Measurements from ENCODE around the gene SURF4. TPM values are rescaled to one million over a fixed set of nuclear protein-coding genes. Genes with fewer than 3 reads are reported as not detected.
"Not testable (repeated sequence)": the region's sequence is repeated elsewhere in the genome, so short reads cannot be mapped to it uniquely, and the experiment has no call there.

Gene SURF4
- polyA plus RNA-seq, 2 donors, result 39.7 to 64.7 TPM

DNA sequence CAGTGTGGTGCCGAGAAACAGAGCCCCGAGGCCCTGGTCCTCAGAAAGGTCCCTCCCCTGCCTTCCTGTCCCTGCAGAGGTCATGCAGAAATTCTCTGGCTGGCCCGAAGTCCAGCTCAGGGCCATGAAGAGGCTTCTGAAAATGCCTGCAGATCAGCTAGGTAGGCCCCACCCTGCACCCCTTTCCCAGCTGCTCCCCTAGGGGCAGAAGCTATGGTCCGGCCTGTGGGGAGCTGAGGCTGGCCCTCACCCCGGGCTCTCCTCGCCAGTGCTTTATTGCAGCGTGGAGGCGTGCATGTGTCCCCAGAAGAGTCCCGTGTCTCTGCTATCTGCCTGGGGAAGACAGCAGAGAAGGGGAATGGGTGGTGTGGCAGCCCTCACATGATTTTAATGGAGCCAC lies 22.0 kb upstream of the SURF4 start:
- Histone ChIP-seq H3K9me3 (ENCODE audit: control insufficient read depth in 2 of 2, insufficient read depth in 1 of 2, low read depth in 1 of 2, low read length in 1 of 2) (peaks cover 0 to 3% of the 10 kb centered on the region in 2 donors), H3K4me3 (ENCODE audit: low read depth in 1 of 2, low read length in 2 of 2) (no peak overlapping the region), H3K27me3 (ENCODE audit: control insufficient read depth in 1 of 2, insufficient read depth in 2 of 2, low read length in 2 of 2) (no peaks in the 10 kb centered on the region), H3K4me1 (ENCODE audit: control insufficient read depth in 2 of 2, insufficient read depth in 2 of 2, low read length in 1 of 2) (peaks cover 0 to 5% of the 10 kb centered on the region in 2 donors), H3K27ac (ENCODE audit: low read depth in 2 of 2, low read length in 1 of 2) (no peak overlapping the region), H3K36me3 (ENCODE audit: control insufficient read depth in 2 of 2, insufficient read depth in 2 of 2, low read length in 1 of 2) (peaks cover 0 to 10% of the 10 kb centered on the region in 2 donors)
- 56 to 67% methylated on average over 9 of the region's 9 CpGs for WGBS, 2 donors

DNA sequence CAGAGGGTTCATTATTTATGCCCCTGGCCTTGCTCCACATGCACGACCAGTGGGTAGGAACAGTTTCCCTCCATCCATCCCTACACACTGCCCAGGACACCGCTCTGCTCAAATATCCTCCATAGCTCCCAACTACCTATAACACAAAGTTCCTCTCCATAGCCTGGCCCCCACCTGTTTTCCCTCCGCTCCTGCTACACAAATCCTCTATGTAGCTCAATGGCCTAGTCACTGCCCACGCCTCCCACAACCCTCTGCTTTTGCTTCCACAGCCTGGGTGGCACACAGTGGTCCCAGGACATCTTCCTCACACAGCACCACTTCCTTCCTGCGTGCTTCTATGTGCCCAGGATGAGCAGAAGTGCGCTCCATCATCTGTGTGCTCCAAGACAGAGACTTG lies 21.5 kb upstream of the SURF4 start:
- no peaks in the 10 kb centered on the region for H3K27me3 ChIP-seq (ENCODE audit: control insufficient read depth in 1 of 2, insufficient read depth in 2 of 2, low read length in 2 of 2)
- peaks cover 0 to 6% of the 10 kb centered on the region in 2 donors for H3K36me3 ChIP-seq (ENCODE audit: control insufficient read depth in 2 of 2, insufficient read depth in 2 of 2, low read length in 1 of 2)
- 73 to 76% methylated on average over 6 of the region's 6 CpGs for WGBS, 2 donors

DNA sequence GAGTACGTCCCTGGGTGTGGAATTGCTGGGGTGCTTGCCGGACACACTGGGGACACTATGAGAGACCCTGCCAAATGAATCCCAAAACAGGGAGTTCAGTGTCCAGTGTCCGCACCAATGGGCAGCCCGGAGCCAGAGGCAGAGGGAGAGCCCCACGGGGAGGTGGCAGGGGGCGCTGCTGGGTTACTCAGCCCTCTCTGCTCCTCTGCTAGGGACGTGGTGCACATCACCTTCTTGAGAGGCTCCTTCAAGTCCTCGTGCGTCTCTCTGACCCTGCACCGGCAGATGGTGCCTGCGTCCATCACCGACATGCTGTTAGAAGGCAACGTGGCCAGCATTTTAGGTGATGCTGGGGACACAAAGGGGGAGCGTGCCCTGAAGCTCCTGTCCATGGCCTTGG lies 21.1 kb upstream of the SURF4 start:
- Histone ChIP-seq H3K36me3 (ENCODE audit: control insufficient read depth in 2 of 2, insufficient read depth in 2 of 2, low read length in 1 of 2) (peaks cover 0 to 6% of the 10 kb centered on the region in 2 donors), H3K27ac (ENCODE audit: low read depth in 2 of 2, low read length in 1 of 2) (no peak overlapping the region), H3K9me3 (ENCODE audit: control insufficient read depth in 2 of 2, insufficient read depth in 1 of 2, low read depth in 1 of 2, low read length in 1 of 2) (peaks cover 0 to 3% of the 10 kb centered on the region in 2 donors), H3K4me3 (ENCODE audit: low read depth in 1 of 2, low read length in 2 of 2) (no peak overlapping the region), H3K27me3 (ENCODE audit: control insufficient read depth in 1 of 2, insufficient read depth in 2 of 2, low read length in 2 of 2) (no peaks in the 10 kb centered on the region), H3K4me1 (ENCODE audit: control insufficient read depth in 2 of 2, insufficient read depth in 2 of 2, low read length in 1 of 2) (peaks cover 0 to 5% of the 10 kb centered on the region in 2 donors)
- WGBS, 2 donors, result 32 to 33% methylated on average over 14 of the region's 14 CpGs

More for the DNA sequence above, 21.5 kb upstream of the SURF4 start:
- peaks cover 0 to 3% of the 10 kb centered on the region in 2 donors for H3K9me3 ChIP-seq (ENCODE audit: control insufficient read depth in 2 of 2, insufficient read depth in 1 of 2, low read depth in 1 of 2, low read length in 1 of 2)
- no peak overlapping the region for H3K27ac ChIP-seq (ENCODE audit: low read depth in 2 of 2, low read length in 1 of 2)
- H3K4me1 ChIP-seq (ENCODE audit: control insufficient read depth in 2 of 2, insufficient read depth in 2 of 2, low read length in 1 of 2), result peaks cover 0 to 5% of the 10 kb centered on the region in 2 donors
- no peak overlapping the region for H3K4me3 ChIP-seq (ENCODE audit: low read depth in 1 of 2, low read length in 2 of 2)

DNA sequence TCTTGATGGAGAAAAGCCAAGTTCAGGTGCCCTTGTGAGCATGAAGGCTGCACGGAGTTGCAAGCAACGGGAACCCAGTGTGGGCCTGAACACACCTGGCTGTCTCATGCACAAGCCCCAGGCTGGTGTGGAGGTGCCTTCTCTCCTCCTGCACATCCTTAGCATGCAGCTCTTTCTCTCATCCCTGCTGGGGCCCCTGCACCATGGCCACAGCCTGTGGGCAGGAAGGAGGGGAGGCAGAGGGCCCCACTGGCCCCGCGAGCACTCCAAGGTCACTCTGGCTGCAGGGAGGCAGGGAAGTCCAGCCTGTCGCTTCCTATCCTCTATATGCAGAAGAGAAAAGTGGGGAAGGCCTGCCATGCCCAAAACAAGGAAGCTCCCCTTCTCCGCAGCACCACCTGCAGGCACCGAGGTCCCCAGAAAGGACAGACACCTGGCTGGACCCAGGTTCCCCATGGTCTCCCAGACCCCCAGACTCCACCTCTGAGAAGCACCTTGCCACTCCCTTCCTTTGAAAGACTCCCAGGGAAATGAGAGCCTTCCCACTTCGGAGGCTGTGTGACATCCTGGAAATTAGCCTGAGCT lies 18.9 kb upstream of the SURF4 start:
- Histone ChIP-seq H3K27ac (ENCODE audit: low read depth in 2 of 2, low read length in 1 of 2) (no peak overlapping the region), H3K4me3 (ENCODE audit: low read depth in 1 of 2, low read length in 2 of 2) (no peak overlapping the region), H3K9me3 (ENCODE audit: control insufficient read depth in 2 of 2, insufficient read depth in 1 of 2, low read depth in 1 of 2, low read length in 1 of 2) (peaks cover 0 to 3% of the 10 kb centered on the region in 2 donors), H3K36me3 (ENCODE audit: control insufficient read depth in 2 of 2, insufficient read depth in 2 of 2, low read length in 1 of 2) (no peaks in the 10 kb centered on the region), H3K27me3 (ENCODE audit: control insufficient read depth in 1 of 2, insufficient read depth in 2 of 2, low read length in 2 of 2) (no peaks in the 10 kb centered on the region), H3K4me1 (ENCODE audit: control insufficient read depth in 2 of 2, insufficient read depth in 2 of 2, low read length in 1 of 2) (peaks cover 0 to 2% of the 10 kb centered on the region in 2 donors)
- WGBS, 2 donors, result 32 to 36% methylated on average over 8 of the region's 8 CpGs

DNA sequence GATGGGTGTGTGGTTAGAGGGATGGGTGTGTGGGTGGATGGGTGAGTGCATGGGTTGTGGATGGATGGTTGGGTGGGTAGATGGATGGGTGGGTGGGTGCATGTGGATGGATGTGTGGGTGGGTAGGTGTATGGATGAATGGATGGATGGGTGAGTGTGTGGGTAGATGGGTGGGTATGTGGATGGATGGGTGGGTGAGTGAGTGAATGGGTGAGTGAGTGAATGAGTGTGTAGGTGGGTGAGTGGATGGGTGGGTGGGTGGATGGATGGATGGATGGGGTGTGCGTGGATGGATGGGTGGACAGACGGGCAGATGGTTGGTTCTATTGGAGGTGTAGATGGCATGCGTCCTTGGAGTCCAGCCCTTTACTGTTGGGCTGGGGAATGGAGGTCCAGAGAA lies 17.5 kb upstream of the SURF4 start:
- Histone ChIP-seq H3K36me3 (ENCODE audit: control insufficient read depth in 2 of 2, insufficient read depth in 2 of 2, low read length in 1 of 2) (no peaks in the 10 kb centered on the region), H3K4me3 (ENCODE audit: low read depth in 1 of 2, low read length in 2 of 2) (no peak overlapping the region), H3K27ac (ENCODE audit: low read depth in 2 of 2, low read length in 1 of 2) (no peak overlapping the region), H3K4me1 (ENCODE audit: control insufficient read depth in 2 of 2, insufficient read depth in 2 of 2, low read length in 1 of 2) (peaks cover 0 to 2% of the 10 kb centered on the region in 2 donors), H3K27me3 (ENCODE audit: control insufficient read depth in 1 of 2, insufficient read depth in 2 of 2, low read length in 2 of 2) (no peaks in the 10 kb centered on the region), H3K9me3 (ENCODE audit: control insufficient read depth in 2 of 2, insufficient read depth in 1 of 2, low read depth in 1 of 2, low read length in 1 of 2) (peaks cover 0 to 3% of the 10 kb centered on the region in 2 donors)
- 84 to 88% methylated on average over 3 of the region's 3 CpGs for WGBS, 2 donors

DNA sequence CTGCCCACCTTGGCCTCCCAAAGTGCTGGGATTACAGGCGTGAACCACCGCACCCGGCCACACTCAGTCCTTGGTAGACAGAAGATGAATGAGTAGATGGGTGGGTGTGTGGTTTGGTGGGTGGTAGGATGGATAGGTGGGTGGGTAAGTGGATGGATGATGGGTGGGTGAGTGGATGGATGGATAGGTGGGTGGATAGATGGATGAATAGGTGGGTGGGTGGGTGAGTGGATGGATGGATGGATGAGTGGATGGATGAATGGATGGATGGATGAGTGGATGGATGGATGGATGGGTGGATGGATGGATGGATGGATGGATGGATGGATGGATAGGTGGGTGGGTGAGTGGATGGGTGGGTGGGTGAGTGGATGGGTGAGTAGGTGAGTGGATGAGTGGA lies 16.4 kb upstream of the SURF4 start:
- not testable (repeated sequence) for H3K27me3 ChIP-seq (ENCODE audit: control insufficient read depth in 1 of 2, insufficient read depth in 2 of 2, low read length in 2 of 2); H3K4me1 ChIP-seq (ENCODE audit: control insufficient read depth in 2 of 2, insufficient read depth in 2 of 2, low read length in 1 of 2); H3K36me3 ChIP-seq (ENCODE audit: control insufficient read depth in 2 of 2, insufficient read depth in 2 of 2, low read length in 1 of 2); H3K4me3 ChIP-seq (ENCODE audit: low read depth in 1 of 2, low read length in 2 of 2); H3K27ac ChIP-seq (ENCODE audit: low read depth in 2 of 2, low read length in 1 of 2); H3K9me3 ChIP-seq (ENCODE audit: control insufficient read depth in 2 of 2, insufficient read depth in 1 of 2, low read depth in 1 of 2, low read length in 1 of 2)
- WGBS, 2 donors, result 90 to 95% methylated on average over 3 of the region's 3 CpGs

DNA sequence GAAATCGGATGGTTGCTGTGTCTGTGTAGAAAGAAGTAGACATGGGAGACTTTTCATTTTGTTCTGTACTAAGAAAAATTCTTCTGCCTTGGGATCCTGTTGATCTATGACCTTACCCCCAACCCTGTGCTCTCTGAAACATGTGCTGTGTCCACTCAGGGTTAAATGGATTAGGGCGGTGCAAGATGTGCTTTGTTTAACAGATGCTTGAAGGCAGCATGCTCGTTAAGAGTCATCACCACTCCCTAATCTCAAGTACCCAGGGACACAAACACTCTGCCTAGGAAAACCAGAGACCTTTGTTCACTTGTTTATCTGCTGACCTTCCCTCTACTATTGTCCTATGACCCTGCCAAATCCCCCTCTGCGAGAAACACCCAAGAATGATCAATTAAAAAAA lies 15.6 kb upstream of the SURF4 start:
- H3K4me1 ChIP-seq (ENCODE audit: control insufficient read depth in 2 of 2, insufficient read depth in 2 of 2, low read length in 1 of 2); H3K27me3 ChIP-seq (ENCODE audit: control insufficient read depth in 1 of 2, insufficient read depth in 2 of 2, low read length in 2 of 2); H3K36me3 ChIP-seq (ENCODE audit: control insufficient read depth in 2 of 2, insufficient read depth in 2 of 2, low read length in 1 of 2); H3K9me3 ChIP-seq (ENCODE audit: control insufficient read depth in 2 of 2, insufficient read depth in 1 of 2, low read depth in 1 of 2, low read length in 1 of 2); H3K4me3 ChIP-seq (ENCODE audit: low read depth in 1 of 2, low read length in 2 of 2); H3K27ac ChIP-seq (ENCODE audit: low read depth in 2 of 2, low read length in 1 of 2): not testable (repeated sequence)
- WGBS, 2 donors, result 42% methylated on average over 2 of the region's 4 CpGs

DNA sequence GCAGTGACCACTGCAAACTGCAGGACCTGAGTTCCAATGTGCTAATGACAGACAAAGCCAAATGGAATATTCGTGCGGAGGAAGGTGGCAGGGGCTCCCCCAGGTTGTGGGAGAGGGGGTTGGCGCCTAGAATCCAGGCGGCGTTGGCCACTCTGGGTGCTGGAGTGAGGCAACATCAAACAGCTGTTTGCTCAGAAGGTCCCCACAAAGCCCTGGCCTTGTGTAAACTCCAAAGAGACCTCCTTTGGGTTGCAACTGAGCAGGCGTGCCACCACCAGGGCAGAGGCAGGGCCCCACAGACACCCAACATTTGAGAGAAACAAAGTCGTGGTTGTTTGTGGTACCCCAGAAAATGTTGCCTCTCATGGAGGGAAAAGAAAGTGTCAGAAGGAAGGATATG lies 14.9 kb upstream of the SURF4 start:
- Histone ChIP-seq H3K27me3 (ENCODE audit: control insufficient read depth in 1 of 2, insufficient read depth in 2 of 2, low read length in 2 of 2) (no peaks in the 10 kb centered on the region), H3K36me3 (ENCODE audit: control insufficient read depth in 2 of 2, insufficient read depth in 2 of 2, low read length in 1 of 2) (no peaks in the 10 kb centered on the region), H3K27ac (ENCODE audit: low read depth in 2 of 2, low read length in 1 of 2) (no peak overlapping the region), H3K9me3 (ENCODE audit: control insufficient read depth in 2 of 2, insufficient read depth in 1 of 2, low read depth in 1 of 2, low read length in 1 of 2) (peaks cover 0 to 3% of the 10 kb centered on the region in 2 donors), H3K4me3 (ENCODE audit: low read depth in 1 of 2, low read length in 2 of 2) (no peak overlapping the region), H3K4me1 (ENCODE audit: control insufficient read depth in 2 of 2, insufficient read depth in 2 of 2, low read length in 1 of 2) (peaks cover 0 to 6% of the 10 kb centered on the region in 2 donors)
- WGBS, 2 donors, result 83 to 85% methylated on average over 7 of the region's 7 CpGs

DNA sequence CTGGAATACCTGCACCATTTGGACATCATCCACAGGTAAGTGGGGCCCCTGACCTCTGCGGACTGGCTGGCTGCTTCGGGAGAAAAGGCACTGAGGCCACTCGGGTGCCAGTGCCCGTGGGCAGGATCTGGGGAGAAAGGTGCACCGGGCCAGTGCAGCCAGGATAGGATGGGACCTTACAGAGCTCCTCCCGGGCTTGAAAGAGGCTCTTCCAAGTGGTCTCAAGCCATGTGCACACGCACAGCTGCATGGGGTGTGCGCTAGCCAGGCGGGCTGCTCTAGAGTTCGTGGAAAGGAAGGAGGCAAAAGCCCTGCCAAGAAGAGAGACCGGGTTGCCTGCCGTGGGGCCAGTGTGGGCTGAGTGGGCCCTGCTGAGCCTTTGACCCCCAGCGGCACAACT lies 13.7 kb upstream of the SURF4 start:
- no peaks in the 10 kb centered on the region for H3K27me3 ChIP-seq (ENCODE audit: control insufficient read depth in 1 of 2, insufficient read depth in 2 of 2, low read length in 2 of 2)
- peaks cover 0 to 4% of the 10 kb centered on the region in 2 donors for H3K4me1 ChIP-seq (ENCODE audit: control insufficient read depth in 2 of 2, insufficient read depth in 2 of 2, low read length in 1 of 2)
- H3K4me3 ChIP-seq (ENCODE audit: low read depth in 1 of 2, low read length in 2 of 2), result no peak overlapping the region
- H3K36me3 ChIP-seq (ENCODE audit: control insufficient read depth in 2 of 2, insufficient read depth in 2 of 2, low read length in 1 of 2), result no peaks in the 10 kb centered on the region
- no peak overlapping the region for H3K27ac ChIP-seq (ENCODE audit: low read depth in 2 of 2, low read length in 1 of 2)
- WGBS, 2 donors, result 90 to 94% methylated on average over 13 of the region's 13 CpGs
- H3K9me3 ChIP-seq (ENCODE audit: control insufficient read depth in 2 of 2, insufficient read depth in 1 of 2, low read depth in 1 of 2, low read length in 1 of 2), result peaks cover 0 to 2% of the 10 kb centered on the region in 2 donors

DNA sequence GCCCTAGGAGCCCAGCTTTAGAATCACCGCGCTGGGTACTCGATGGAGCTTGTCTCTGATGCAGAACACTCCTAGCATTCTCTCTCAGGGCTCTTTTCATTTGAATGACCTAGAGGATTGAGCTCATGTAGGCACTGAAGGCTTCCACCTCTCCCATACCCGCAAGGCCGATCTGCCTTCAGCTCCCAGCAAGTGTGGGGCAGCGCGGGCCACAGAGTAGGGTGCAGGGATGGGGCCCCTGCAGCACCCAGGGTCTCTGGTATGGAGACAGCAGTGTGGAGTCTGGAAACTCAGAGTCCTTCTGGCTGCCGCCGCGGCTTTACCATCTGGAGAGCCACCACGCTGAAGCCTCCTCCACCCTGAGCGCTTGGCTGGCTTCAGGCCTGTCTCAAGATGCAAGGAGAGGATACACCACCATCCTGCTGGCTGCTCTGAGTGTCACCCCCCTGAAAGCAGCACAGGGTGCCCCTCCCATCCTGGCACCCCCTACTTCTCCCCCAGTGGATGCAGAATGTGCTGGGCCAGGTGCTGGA lies 13.2 kb upstream of the SURF4 start:
- Histone ChIP-seq H3K27ac (ENCODE audit: low read depth in 2 of 2, low read length in 1 of 2) (no peak overlapping the region), H3K9me3 (ENCODE audit: control insufficient read depth in 2 of 2, insufficient read depth in 1 of 2, low read depth in 1 of 2, low read length in 1 of 2) (no peaks in the 10 kb centered on the region), H3K36me3 (ENCODE audit: control insufficient read depth in 2 of 2, insufficient read depth in 2 of 2, low read length in 1 of 2) (no peaks in the 10 kb centered on the region), H3K27me3 (ENCODE audit: control insufficient read depth in 1 of 2, insufficient read depth in 2 of 2, low read length in 2 of 2) (no peaks in the 10 kb centered on the region), H3K4me1 (ENCODE audit: control insufficient read depth in 2 of 2, insufficient read depth in 2 of 2, low read length in 1 of 2) (peaks cover 0 to 4% of the 10 kb centered on the region in 2 donors), H3K4me3 (ENCODE audit: low read depth in 1 of 2, low read length in 2 of 2) (no peak overlapping the region)
- 95 to 97% methylated on average over 12 of the region's 12 CpGs for WGBS, 2 donors

Data from esophagus (tissue), 2 donors.